GM12878 (cell line): ENCODE data around the gene CAPNS1.

Experiments
- ATF3 ChIP-seq: IDR thresholded peaks from 2 replicates; pipeline ENCODE4 v1.6.1; 2011; ENCODE audit warnings: low read depth, mild to moderate bottlenecking, low read length, moderate library complexity, borderline replicate concordance; ENCODE audit errors: extremely low read depth
- CTCF ChIP-seq, 3 experiments: IDR thresholded peaks in 2 of 3; conservative IDR thresholded peaks in 1 of 3; 2 replicates each; pipeline ENCODE4 v1.5.1; 2011; ENCODE audit warnings: low read depth in 3 of 3, low read length in 3 of 3, mild to moderate bottlenecking in 3 of 3, control low read depth in 2 of 3, moderate library complexity in 2 of 3, inconsistent platforms in 1 of 3, mixed read lengths in 1 of 3; ENCODE audit not compliant: control insufficient read depth in 2 of 3, insufficient read depth in 1 of 3; ENCODE audit errors: extremely low read depth in 1 of 3
- FOS ChIP-seq: IDR thresholded peaks from 3 replicates; pipeline ENCODE4 v1.6.1; 2011; ENCODE audit warnings: borderline replicate concordance; ENCODE audit not compliant: insufficient read length; ENCODE audit errors: extremely low read depth
- MTA3 ChIP-seq: IDR thresholded peaks from 2 replicates; pipeline ENCODE4 v1.6.1; 2012; ENCODE audit warnings: low read length, inconsistent platforms, borderline replicate concordance
- NFYB ChIP-seq: IDR thresholded peaks from 2 replicates; pipeline ENCODE4 v1.6.1; 2011; ENCODE audit warnings: low read depth, mild to moderate bottlenecking, low read length, improper control_type of control experiment, moderate library complexity; ENCODE audit not compliant: insufficient read depth
- POLR2A ChIP-seq: IDR thresholded peaks from 2 replicates; pipeline ENCODE4 v1.6.1; 2011; ENCODE audit warnings: low read depth, mild to moderate bottlenecking, low read length
- SIN3A ChIP-seq: IDR thresholded peaks from 2 replicates; pipeline ENCODE4 v1.6.1; 2012; ENCODE audit warnings: low read depth, low read length, improper control_type of control experiment
- SMC3 ChIP-seq: IDR thresholded peaks from 2 replicates; pipeline ENCODE4 v1.6.1; 2011; ENCODE audit warnings: low read length, improper control_type of control experiment, borderline replicate concordance
- SRF ChIP-seq, 2 experiments: IDR thresholded peaks; 2 replicates each; pipeline ENCODE4 v1.6.1; 2011; ENCODE audit warnings: low read depth in 2 of 2, low read length in 2 of 2, mild to moderate bottlenecking in 1 of 2, moderate library complexity in 1 of 2
- ZBTB33 ChIP-seq: fragments of 450-650 bp; IDR thresholded peaks from 2 replicates; pipeline ENCODE4 v1.6.1; 2017; ENCODE audit warnings: mild to moderate bottlenecking

GRCh38 chr19:36106991-36107390, 32.9 kb upstream of the CAPNS1 start:
- TF ChIP-seq ATF3 (no peak), CTCF (IDR thresholded peaks at IDR 0.05 in 2 of 3, conservative IDR thresholded peaks at IDR 0.05 in 1 of 3; ENCODE audit: control insufficient read depth in 2 of 3, extremely low read depth in 1 of 3, insufficient read depth in 1 of 3, low read depth in 3 of 3, low read length in 3 of 3) (no peak), SRF (IDR thresholded peaks at IDR 0.05; ENCODE audit: low read depth in 2 of 2, low read length in 2 of 2) (no peak), ZBTB33 (no peak), SIN3A (no peak), NFYB (no peak), MTA3 (no peak), FOS (no peak), POLR2A (no peak), SMC3 (no peak)
